ENCODE results near the gene VDAC2.

Gene VDAC2

GRCh38 chr10:75175046-75175445 lies 35.5 kb upstream of the VDAC2 start:
- Histone ChIP-seq H3K79me1 (ENCODE audit: low read length) (no peaks in the 10 kb centered on the region), H3K4me2 (ENCODE audit: low read length) (no peak overlapping the region), H2BK120ac (ENCODE audit: low read depth, low read length) (no peak overlapping the region), H3K27me3 (ENCODE audit: insufficient read depth, low read length, poor library complexity) (no peaks in the 10 kb centered on the region), H3K36me3 (ENCODE audit: control insufficient read depth, insufficient read depth, low read length) (no peaks in the 10 kb centered on the region), H3K23ac (ENCODE audit: low read length) (no peak overlapping the region), H3K4me1 (ENCODE audit: control insufficient read depth, low read depth, low read length) (no peaks in the 10 kb centered on the region), H4K5ac (ENCODE audit: low read length) (no peak overlapping the region), H3K56ac (ENCODE audit: low read length) (no peak overlapping the region), H3K9ac (ENCODE audit: low read length) (no peak overlapping the region), H3K18ac (ENCODE audit: low read length) (no peak overlapping the region), H2BK5ac (ENCODE audit: low read length) (no peak overlapping the region), H3K27ac (ENCODE audit: low read depth, low read length) (no peak overlapping the region), H2BK15ac (replicated peaks; ENCODE audit: low read depth) (no peak overlapping the region), H4K8ac (ENCODE audit: low read depth, low read length) (no peak overlapping the region), H3K79me2 (ENCODE audit: control insufficient read depth, insufficient read depth, low read length) (no peaks in the 10 kb centered on the region), H3K4ac (ENCODE audit: low read depth, low read length) (no peak overlapping the region), H3K4me3 (ENCODE audit: low read length) (no peak overlapping the region), H2AK5ac (ENCODE audit: low read length) (no peak overlapping the region)
- no CpG with 5 or more reads among the region's 2 CpGs for WGBS (ENCODE audit: extremely low coverage, insufficient coverage, low lambda C conversion rate)
- no peak for DNase-seq

- H3K9ac ChIP-seq (ENCODE audit: low read length), result no peak overlapping the region
- H2AK5ac ChIP-seq (ENCODE audit: low read length), result no peak overlapping the region
- no peaks in the 10 kb centered on the region for H3K79me1 ChIP-seq (ENCODE audit: low read length)
- no peak overlapping the region for H4K5ac ChIP-seq (ENCODE audit: low read length)
- no peak overlapping the region for H3K4me3 ChIP-seq (ENCODE audit: low read length)
- no peak overlapping the region for H3K18ac ChIP-seq (ENCODE audit: low read length)
- no peak overlapping the region for H3K4ac ChIP-seq (ENCODE audit: low read depth, low read length)
- no CpG with 5 or more reads among the region's 6 CpGs for WGBS (ENCODE audit: extremely low coverage, insufficient coverage, low lambda C conversion rate)
- no peak overlapping the region for H2BK120ac ChIP-seq (ENCODE audit: low read depth, low read length)
- H3K4me1 ChIP-seq (ENCODE audit: control insufficient read depth, low read depth, low read length), result no peaks in the 10 kb centered on the region
- H3K27ac ChIP-seq (ENCODE audit: low read depth, low read length), result no peak overlapping the region
- no peak for DNase-seq
- no peaks in the 10 kb centered on the region for H3K27me3 ChIP-seq (ENCODE audit: insufficient read depth, low read length, poor library complexity)
- no peak overlapping the region for H4K8ac ChIP-seq (ENCODE audit: low read depth, low read length)
- H3K79me2 ChIP-seq (ENCODE audit: control insufficient read depth, insufficient read depth, low read length), result no peaks in the 10 kb centered on the region
- H3K4me2 ChIP-seq (ENCODE audit: low read length), result no peak overlapping the region
- H2BK15ac ChIP-seq (replicated peaks; ENCODE audit: low read depth), result no peak overlapping the region
- H3K36me3 ChIP-seq (ENCODE audit: control insufficient read depth, insufficient read depth, low read length), result no peaks in the 10 kb centered on the region
- H3K56ac ChIP-seq (ENCODE audit: low read length), result no peak overlapping the region
- H3K23ac ChIP-seq (ENCODE audit: low read length), result no peak overlapping the region
- H2BK5ac ChIP-seq (ENCODE audit: low read length), result no peak overlapping the region
These were observed 34.5 kb upstream of the VDAC2 start for GRCh38 chr10:75176046-75176445.

DNA sequence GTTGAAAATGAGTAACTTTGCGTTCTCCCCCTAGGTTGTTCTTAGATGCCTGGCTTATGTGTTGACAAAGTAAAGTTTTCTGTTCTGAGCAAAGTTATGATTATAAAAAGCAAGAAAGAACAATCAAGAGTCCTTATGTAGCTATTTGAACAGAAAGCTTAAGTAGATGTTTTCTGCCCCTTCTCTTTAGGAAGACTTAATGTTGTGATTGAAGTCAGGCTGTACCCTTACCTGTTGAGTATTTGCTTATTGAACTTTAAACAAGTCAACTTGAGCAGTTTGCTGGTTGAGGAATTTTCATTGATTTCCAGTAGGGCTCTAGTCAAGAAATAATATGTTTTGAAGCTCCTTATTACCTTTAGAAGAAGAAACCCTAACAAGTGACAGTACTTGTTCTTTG lies 33.9 kb upstream of the VDAC2 start:
- Histone ChIP-seq H2BK120ac (ENCODE audit: low read depth, low read length) (no peak overlapping the region), H3K4me3 (ENCODE audit: low read length) (no peak overlapping the region), H3K27me3 (ENCODE audit: insufficient read depth, low read length, poor library complexity) (no peaks in the 10 kb centered on the region), H3K9ac (ENCODE audit: low read length) (no peak overlapping the region), H2BK15ac (replicated peaks; ENCODE audit: low read depth) (no peak overlapping the region), H3K23ac (ENCODE audit: low read length) (no peak overlapping the region), H3K4ac (ENCODE audit: low read depth, low read length) (no peak overlapping the region), H3K27ac (ENCODE audit: low read depth, low read length) (no peak overlapping the region), H4K8ac (ENCODE audit: low read depth, low read length) (no peak overlapping the region), H3K36me3 (ENCODE audit: control insufficient read depth, insufficient read depth, low read length) (no peaks in the 10 kb centered on the region), H3K56ac (ENCODE audit: low read length) (no peak overlapping the region), H3K79me2 (ENCODE audit: control insufficient read depth, insufficient read depth, low read length) (no peaks in the 10 kb centered on the region), H3K4me2 (ENCODE audit: low read length) (no peak overlapping the region), H3K18ac (ENCODE audit: low read length) (no peak overlapping the region), H4K5ac (ENCODE audit: low read length) (no peak overlapping the region), H3K79me1 (ENCODE audit: low read length) (no peaks in the 10 kb centered on the region), H2AK5ac (ENCODE audit: low read length) (no peak overlapping the region), H2BK5ac (ENCODE audit: low read length) (no peak overlapping the region), H3K4me1 (ENCODE audit: control insufficient read depth, low read depth, low read length) (no peaks in the 10 kb centered on the region)
- no CpG with 5 or more reads among the region's 1 CpG for WGBS (ENCODE audit: extremely low coverage, insufficient coverage, low lambda C conversion rate)
- DNase-seq, result no peak

- H4K5ac ChIP-seq (ENCODE audit: low read length), result no peak overlapping the region
- H3K4me3 ChIP-seq (ENCODE audit: low read length), result no peak overlapping the region
- no peak overlapping the region for H2BK120ac ChIP-seq (ENCODE audit: low read depth, low read length)
- H3K18ac ChIP-seq (ENCODE audit: low read length), result no peak overlapping the region
- H3K79me1 ChIP-seq (ENCODE audit: low read length), result no peaks in the 10 kb centered on the region
- WGBS (ENCODE audit: extremely low coverage, insufficient coverage, low lambda C conversion rate), result no CpG with 5 or more reads among the region's 1 CpG
- no peak overlapping the region for H3K23ac ChIP-seq (ENCODE audit: low read length)
- no peak overlapping the region for H2BK15ac ChIP-seq (replicated peaks; ENCODE audit: low read depth)
- no peak overlapping the region for H2BK5ac ChIP-seq (ENCODE audit: low read length)
- no peak overlapping the region for H3K4me2 ChIP-seq (ENCODE audit: low read length)
- no peak overlapping the region for H3K9ac ChIP-seq (ENCODE audit: low read length)
- no peak overlapping the region for H4K8ac ChIP-seq (ENCODE audit: low read depth, low read length)
- no peaks in the 10 kb centered on the region for H3K79me2 ChIP-seq (ENCODE audit: control insufficient read depth, insufficient read depth, low read length)
- no peak for DNase-seq
- no peaks in the 10 kb centered on the region for H3K36me3 ChIP-seq (ENCODE audit: control insufficient read depth, insufficient read depth, low read length)
- no peaks in the 10 kb centered on the region for H3K27me3 ChIP-seq (ENCODE audit: insufficient read depth, low read length, poor library complexity)
- no peak overlapping the region for H3K56ac ChIP-seq (ENCODE audit: low read length)
- H3K4ac ChIP-seq (ENCODE audit: low read depth, low read length), result no peak overlapping the region
- H3K4me1 ChIP-seq (ENCODE audit: control insufficient read depth, low read depth, low read length), result no peaks in the 10 kb centered on the region
- no peak overlapping the region for H2AK5ac ChIP-seq (ENCODE audit: low read length)
- H3K27ac ChIP-seq (ENCODE audit: low read depth, low read length), result no peak overlapping the region
These were observed 30.9 kb upstream of the VDAC2 start for GRCh38 chr10:75179657-75180177.

DNA sequence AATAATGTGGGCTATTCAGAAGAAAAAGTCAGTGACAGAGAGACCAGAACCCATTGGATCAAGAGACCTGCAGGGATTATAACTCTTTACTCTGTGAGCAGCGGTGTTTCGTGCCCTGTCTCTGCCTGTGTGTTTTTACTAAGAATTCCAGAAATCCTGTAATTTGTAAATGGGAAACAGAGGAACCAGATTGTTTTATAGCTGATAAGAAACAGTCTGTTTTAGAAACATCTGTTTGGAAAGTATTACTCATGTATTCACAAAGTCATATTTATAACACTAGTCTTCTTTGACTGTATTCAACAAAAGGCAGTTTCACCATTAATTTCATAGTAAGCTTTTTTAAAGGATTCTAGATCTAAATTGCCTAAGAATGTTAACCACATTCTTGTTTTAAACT lies 30.0 kb upstream of the VDAC2 start:
- no peak overlapping the region for H3K4me2 ChIP-seq (ENCODE audit: low read length)
- no peaks in the 10 kb centered on the region for H3K79me2 ChIP-seq (ENCODE audit: control insufficient read depth, insufficient read depth, low read length)
- no peak overlapping the region for H3K23ac ChIP-seq (ENCODE audit: low read length)
- no peak overlapping the region for H2BK5ac ChIP-seq (ENCODE audit: low read length)
- no peak overlapping the region for H2BK15ac ChIP-seq (replicated peaks; ENCODE audit: low read depth)
- H2AK5ac ChIP-seq (ENCODE audit: low read length), result no peak overlapping the region
- no peak overlapping the region for H2BK120ac ChIP-seq (ENCODE audit: low read depth, low read length)
- no peak for DNase-seq
- no peak overlapping the region for H3K4ac ChIP-seq (ENCODE audit: low read depth, low read length)
- WGBS (ENCODE audit: extremely low coverage, insufficient coverage, low lambda C conversion rate), result no CpG with 5 or more reads among the region's 2 CpGs
- no peak overlapping the region for H3K27ac ChIP-seq (ENCODE audit: low read depth, low read length)
- H3K79me1 ChIP-seq (ENCODE audit: low read length), result no peaks in the 10 kb centered on the region
- no peak overlapping the region for H3K18ac ChIP-seq (ENCODE audit: low read length)
- H4K5ac ChIP-seq (ENCODE audit: low read length), result no peak overlapping the region
- no peak overlapping the region for H3K4me3 ChIP-seq (ENCODE audit: low read length)
- no peak overlapping the region for H3K56ac ChIP-seq (ENCODE audit: low read length)
- no peak overlapping the region for H3K9ac ChIP-seq (ENCODE audit: low read length)
- no peaks in the 10 kb centered on the region for H3K27me3 ChIP-seq (ENCODE audit: insufficient read depth, low read length, poor library complexity)
- no peak overlapping the region for H4K8ac ChIP-seq (ENCODE audit: low read depth, low read length)
- no peaks in the 10 kb centered on the region for H3K4me1 ChIP-seq (ENCODE audit: control insufficient read depth, low read depth, low read length)
- H3K36me3 ChIP-seq (ENCODE audit: control insufficient read depth, insufficient read depth, low read length), result no peaks in the 10 kb centered on the region

- H3K27ac ChIP-seq (ENCODE audit: low read depth, low read length), result no peak overlapping the region
- no peak overlapping the region for H3K9ac ChIP-seq (ENCODE audit: low read length)
- no peaks in the 10 kb centered on the region for H3K79me1 ChIP-seq (ENCODE audit: low read length)
- no peak overlapping the region for H3K4ac ChIP-seq (ENCODE audit: low read depth, low read length)
- WGBS (ENCODE audit: extremely low coverage, insufficient coverage, low lambda C conversion rate), result no CpG with 5 or more reads among the region's 1 CpG
- no peak overlapping the region for H2AK5ac ChIP-seq (ENCODE audit: low read length)
- H3K36me3 ChIP-seq (ENCODE audit: control insufficient read depth, insufficient read depth, low read length), result no peaks in the 10 kb centered on the region
- H2BK15ac ChIP-seq (replicated peaks; ENCODE audit: low read depth), result no peak overlapping the region
- H3K23ac ChIP-seq (ENCODE audit: low read length), result no peak overlapping the region
- no peak overlapping the region for H4K8ac ChIP-seq (ENCODE audit: low read depth, low read length)
- H3K79me2 ChIP-seq (ENCODE audit: control insufficient read depth, insufficient read depth, low read length), result no peaks in the 10 kb centered on the region
- no peaks in the 10 kb centered on the region for H3K4me1 ChIP-seq (ENCODE audit: control insufficient read depth, low read depth, low read length)
- H3K27me3 ChIP-seq (ENCODE audit: insufficient read depth, low read length, poor library complexity), result no peaks in the 10 kb centered on the region
- no peak overlapping the region for H3K4me3 ChIP-seq (ENCODE audit: low read length)
- H2BK5ac ChIP-seq (ENCODE audit: low read length), result no peak overlapping the region
- DNase-seq, result no peak
- no peak overlapping the region for H4K5ac ChIP-seq (ENCODE audit: low read length)
- no peak overlapping the region for H3K56ac ChIP-seq (ENCODE audit: low read length)
- H2BK120ac ChIP-seq (ENCODE audit: low read depth, low read length), result no peak overlapping the region
- no peak overlapping the region for H3K18ac ChIP-seq (ENCODE audit: low read length)
- H3K4me2 ChIP-seq (ENCODE audit: low read length), result no peak overlapping the region
These were observed 29.5 kb upstream of the VDAC2 start for GRCh38 chr10:75181073-75181472.
